Inflammatory macrophage treated with lipopolysaccharide for 4 hours (primary cell): ENCODE measurements around the gene TMEM132D.

ENCODE experiments used
- DNase-seq: peaks from one replicate; pipeline ENCODE4 v3.0.0-alpha.2; 2020

Gene TMEM132D

DNA sequence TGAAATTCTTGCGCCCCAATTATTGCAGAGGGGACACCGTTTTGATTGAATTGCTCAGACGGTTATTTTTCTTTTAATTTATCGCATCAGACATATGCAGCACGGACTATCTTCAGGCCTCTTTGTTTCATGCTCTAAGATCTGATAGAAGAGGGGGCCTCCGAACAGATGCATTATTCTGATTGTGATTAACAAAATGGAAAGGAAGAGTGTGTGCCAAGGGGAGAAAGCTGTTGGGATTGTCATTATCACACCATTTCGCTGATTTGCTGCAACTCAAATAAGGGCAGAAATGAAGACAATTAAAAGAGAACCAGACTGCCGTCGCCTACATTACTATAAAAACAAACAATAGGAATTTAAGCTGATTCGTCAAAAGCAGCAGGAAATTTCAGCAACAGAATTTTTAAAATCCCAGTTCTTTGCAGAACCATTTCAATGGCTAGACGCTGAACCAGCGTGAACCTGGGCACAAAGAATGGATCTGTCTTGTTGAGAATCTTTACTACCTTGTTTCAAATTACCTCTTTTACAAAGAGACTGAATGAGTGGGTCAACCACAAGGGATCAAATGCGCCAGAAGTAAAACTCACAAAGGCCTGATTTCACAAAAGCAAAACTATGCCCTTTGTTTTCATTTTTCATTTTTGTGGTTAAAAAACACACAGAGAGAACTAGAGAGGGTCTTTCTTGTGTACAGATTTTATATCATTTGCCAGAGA, 30.6 kb downstream of the TMEM132D start:
- no peak for DNase-seq

DNA sequence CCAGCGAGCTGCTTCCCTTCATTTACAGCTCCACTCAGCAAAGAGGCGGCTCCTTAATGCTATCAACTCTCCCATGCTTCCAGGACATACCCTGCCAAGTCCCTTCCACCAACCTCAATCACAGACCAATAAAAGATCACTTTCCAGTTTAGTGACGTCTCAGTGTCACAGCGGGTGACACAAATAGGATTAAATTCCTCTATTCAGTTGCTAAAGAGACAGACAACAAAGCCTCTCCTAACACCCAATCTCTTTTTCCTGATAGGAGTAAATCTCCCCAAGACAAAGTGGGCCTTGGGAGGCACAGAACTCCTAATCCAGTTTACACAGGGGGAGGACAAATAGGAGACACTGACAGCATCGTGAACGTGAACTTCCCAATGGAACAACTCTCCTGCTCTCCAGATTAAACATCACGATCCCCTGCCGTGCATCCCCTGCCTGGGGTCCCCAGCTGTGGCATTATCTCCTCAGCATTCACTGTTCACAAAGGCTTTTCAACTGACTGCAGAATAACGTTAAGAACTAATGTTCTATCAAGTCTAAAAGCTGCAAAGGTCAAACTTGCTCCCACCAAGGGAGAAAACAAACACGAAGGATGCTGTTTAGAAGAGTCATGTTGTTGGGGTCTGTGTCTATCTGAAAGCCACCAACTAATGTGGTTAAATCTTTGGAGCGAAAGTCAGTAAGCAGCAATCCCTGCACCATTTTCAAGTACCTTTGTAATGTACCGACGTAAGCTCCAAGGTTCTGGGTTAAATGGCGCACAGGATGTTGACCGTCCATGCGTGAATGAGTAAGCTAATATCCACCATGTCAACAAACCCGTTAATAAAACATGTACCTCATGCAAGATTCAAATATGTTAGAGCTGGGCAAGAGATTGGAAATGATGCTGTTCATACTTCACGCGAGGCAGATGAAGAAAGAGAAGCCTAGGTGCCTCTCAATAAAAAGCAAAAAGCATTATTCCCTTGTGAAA, 31.5 kb downstream of the TMEM132D start:
- DNase-seq: no peak

DNA sequence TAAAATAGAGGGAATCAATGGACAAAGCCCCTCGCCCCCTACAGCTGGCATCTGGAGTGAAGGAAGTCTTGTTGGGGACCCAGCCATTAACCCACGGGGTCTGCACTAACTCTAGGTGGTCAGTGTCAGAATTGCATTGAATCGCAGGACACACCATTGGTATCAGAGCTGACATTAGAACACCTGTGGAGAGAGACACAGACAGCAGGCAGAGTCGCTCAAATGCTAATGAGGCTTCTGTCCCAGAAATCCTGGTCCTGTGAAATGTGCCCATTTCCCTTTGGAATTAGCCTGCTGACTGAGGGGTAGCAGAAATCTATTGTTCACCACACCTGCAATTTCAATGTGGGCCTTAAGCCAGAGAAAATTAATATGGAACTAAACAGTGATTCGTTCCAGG, 33.0 kb downstream of the TMEM132D start:
- DNase-seq: no peak

DNA sequence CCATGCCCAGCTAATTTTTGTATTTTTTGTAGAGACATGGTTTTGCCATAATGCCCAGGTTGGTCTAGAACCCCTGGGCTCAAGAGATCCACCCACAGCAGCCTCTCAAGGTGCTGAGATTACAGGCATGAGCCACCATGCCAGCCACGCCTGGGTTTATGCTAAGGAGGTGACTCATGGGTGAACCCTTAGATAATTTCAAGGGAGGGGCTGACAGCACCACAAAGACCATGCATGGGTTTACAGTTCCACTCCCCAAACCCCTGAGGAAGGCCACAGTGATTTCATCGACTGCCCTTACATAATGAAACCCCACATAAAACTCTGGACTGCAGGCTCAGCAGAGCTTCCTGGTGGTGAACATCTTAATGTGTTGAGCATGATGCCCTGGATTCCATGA, 33.7 kb downstream of the TMEM132D start:
- DNase-seq: no peak

DNA sequence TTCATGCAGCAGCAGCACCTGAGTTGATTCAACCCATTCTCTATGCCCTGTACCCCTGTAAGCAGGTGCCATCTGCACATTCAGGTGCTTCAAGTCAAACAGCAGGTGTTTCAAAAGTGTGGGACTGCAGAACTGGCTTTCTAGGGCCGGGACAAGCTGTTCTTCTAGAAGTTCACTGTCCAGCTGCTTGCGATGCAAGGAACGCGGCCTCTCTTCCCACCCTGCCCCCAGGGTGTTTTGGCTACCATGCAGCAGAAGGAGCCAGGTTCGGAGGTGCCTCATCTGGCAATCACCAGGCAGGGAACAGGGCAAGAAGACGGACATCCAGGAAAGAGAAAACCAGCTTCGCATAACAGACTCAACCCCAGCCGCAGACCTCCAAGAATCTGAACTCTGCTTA, 35.2 kb downstream of the TMEM132D start:
- DNase-seq: no peak

DNA sequence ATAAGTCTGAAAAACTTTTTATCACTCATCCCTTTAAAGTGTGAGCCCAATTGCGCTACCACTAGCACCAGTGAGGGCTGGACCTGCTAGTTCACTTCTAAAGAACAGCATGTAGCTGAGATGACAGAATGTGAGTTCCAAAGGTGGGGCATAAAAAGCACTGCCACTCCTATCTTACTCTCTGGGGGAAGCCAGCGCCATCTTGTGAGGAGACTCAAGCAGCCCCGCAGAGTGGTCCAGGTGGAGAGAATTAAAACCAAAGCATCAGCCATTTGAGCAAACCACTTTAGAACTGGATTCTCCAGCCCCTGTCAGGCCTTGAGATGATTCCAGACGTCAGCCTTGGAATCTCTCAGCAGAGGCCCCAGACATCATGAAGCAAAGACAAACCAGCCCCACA, 39.9 kb downstream of the TMEM132D start:
- no peak for DNase-seq

DNA sequence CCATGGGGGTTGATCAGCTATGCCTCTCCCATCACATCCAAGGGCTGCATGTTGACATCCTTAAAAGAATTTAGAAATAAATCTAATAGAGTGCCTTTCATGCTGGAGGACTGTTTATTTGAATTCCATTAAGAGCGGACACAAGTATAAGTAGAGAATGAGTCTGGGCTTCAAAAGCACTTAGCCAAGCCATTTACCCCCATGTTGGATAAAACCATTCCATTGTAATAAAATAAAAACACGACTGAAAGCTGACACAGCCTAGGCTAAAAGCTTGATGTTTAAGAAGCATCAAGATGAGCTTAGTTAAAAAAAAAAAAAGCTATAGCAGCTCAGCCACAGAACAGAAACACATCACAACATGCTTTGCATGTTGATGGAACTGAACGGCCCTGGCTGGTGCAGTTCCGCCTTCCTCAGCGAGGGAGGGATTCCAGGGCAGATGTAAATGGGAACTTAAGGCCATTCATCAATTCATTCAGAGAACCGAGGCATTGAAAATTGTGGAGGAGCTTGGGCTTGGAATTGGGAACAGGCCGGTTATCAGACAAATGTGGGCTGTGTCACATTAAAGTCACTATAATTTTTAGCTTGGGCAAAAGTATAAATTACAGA, 41.2 kb downstream of the TMEM132D start:
- no peak for DNase-seq

DNA sequence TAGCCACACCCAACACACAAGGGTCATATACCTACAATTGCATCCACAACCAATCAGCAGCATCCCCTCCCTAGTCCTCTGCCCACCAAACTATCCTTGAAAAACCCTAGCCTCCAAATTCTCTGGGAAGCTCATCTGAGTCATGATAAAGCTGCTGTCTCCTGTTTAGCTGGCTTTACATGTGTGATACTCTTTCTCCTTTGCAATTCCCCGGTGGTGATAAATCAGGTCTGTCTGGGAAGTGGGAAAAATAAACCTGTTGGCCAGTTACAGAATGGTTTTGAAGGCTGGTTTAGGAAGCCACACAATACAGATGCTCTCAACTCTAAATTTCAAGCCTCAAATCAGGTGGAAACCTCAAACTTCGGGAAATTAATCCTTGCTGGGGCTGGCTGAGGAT, 41.9 kb downstream of the TMEM132D start:
- no peak for DNase-seq

DNA sequence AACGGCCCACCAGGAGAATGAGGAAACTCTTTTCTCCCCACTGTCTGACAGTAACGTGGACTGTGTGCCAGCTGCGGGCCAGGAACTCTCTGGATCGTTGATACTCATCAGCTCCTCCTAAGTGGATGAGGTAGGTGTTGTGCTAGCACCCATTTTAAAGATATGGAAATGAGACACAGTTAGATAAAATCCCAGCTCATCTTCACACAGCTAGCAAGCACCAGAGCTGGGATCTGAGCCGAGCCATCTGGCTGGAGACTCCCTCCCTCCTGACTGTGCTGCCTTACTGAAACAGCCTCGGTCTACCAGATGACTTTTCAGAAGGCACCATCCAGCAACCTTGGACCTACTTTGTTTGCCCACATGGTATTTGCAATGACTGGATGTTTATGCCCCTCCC, 49.2 kb downstream of the TMEM132D start:
- DNase-seq: no peak

DNA sequence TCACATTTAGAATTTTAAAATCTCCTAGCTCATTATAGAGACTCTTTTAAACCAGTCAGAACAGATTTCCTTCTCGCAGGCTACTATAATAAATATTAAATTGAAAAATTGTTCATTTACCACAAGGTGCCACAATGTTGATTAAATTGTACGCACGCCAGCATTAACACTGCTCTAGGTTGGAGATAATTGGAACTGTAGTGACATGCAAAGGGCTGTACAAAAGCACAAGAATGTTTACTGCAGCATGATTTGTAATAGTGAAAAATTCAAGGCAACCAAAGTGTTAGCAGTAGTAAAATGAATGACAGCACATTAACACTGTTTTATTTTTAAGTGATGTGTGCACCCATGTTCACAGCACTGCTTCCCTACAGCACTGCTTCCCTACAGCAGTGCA, 52.5 kb downstream of the TMEM132D start:
- DNase-seq: no peak

DNA sequence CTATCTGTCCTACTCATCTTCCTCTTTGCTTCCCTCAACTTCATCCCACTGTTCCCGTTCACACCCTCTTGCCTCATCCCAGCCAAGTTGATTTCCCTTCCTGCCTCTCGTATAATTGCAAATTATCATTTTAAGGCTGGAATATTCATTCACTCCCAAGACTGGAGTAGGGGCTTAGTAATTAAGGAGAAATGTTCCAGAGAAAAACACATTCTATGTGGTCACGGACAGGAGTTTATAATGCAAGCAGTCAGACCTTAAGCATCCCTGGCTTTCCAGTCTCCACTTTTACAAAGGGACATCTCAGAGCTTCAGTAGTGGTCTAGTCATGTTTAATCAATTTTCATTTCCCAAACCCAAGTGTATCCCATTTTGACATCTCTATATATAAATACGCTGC, 54.9 kb downstream of the TMEM132D start:
- DNase-seq: no peak

DNA sequence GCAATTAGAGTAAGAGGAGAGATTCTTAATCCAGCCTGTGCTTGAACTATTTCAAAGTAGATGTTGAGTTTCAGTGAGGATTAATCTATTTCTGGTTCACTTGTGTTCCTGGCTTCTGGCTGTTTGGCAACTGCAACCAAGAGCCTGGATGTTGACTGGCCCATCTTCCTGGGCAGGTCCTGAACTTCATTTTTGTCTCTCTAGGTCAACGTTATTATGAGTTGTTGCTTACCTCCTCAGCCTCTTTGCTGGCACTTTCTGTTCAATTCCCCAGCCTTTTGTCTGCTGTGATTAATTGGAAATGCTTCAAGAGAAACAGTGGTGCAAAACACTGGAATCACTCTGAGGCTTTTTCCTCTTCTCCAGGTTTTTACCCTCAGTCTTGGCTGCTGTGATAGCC, 56.8 kb downstream of the TMEM132D start:
- no peak for DNase-seq

DNA sequence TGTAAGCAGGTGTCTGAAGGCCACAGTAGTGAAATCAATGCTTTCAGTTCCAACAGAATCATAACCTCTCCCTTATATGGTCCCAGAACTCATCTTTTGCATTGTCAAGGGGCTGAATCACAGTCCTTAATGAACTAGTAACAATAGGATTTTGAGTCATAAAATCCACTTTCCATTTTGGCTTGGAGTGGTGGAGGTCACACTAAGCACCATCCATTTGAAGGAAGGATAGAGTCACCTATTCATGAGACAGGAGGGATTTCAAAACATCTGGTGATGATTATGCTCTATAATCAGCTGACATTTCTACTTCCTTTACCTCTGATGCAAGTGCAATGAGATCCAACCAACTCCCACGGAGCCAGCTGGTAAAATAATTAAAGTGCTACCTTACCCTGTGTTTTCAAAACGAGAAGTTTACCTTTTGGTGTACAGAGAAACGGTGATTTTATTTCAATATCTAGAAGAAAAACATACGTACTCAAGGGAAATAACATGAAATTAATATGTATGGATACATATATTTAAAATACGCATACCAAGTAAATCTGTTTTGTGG, 59.1 kb downstream of the TMEM132D start:
- no peak for DNase-seq

DNA sequence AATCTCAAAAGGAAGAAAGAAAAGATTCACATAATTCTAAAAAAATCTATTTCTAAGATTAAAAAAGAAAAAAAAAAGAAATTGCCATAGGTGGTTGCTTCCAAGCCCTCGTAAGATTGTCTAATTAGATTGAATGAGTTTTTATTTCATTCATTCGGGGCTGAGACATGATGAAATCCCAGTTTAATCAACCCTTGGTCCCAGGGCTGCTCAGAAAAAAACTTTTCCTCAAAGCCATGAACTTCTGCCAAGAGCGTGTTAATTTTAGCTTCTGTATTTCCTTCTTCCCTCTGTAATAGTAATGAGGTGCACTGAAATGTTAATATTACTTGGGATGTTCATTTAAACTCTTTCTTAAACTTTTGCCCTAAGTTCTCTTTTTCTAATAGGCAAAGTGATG, 62.6 kb downstream of the TMEM132D start:
- no peak for DNase-seq

DNA sequence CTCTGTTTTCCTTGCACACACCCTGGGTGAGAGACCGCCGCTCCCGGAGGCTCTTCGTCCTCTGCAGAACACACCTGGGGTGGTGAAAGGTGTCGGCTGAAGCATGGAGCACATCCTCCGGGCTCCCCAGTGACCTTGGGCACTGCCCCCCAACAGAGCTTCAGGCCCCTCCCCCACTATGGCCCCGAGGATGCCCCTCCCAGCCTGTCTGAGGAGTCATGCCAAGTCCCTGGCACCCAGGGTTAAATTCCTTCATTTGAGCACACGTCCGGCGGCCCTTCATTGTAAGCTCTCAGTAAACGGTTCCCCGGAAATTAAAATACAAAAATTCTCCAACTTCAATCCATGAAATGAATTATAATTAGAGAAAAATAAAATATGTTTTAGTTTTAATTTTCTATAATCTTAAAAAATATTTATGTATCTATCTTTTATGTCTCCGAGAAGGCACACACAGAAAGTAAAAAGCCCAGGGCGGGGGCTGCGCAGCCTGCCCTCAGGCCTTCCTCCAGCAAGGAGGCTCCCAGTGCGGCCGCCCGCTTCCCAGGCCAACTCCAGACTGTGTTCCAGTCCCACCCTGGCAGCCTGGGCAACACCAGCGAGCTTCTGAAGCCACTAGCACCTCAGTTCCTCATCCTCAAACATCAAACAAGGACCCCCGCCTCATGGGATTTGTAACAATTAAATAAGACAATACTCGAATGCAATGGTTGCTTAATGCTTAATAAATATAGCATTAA, 63.5 kb downstream of the TMEM132D start:
- DNase-seq: no peak

DNA sequence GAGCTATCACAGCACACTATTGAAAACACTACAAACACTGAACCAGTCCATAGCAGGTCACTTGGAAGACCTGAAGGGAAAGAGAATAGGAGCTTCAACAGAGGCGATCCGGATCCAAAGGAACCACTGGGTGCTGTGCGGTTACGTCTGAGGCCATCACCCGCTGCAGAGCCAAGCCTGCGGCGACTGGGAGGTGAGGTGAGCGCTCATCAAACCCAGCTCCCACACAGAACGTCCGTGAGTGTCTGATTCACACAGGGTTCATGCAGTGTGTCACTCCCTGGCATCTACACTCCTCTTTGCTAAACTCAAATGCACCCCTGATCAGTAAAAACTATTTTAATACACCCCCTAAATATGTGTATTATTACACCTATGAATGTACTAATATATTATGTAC, 64.1 kb downstream of the TMEM132D start:
- no peak for DNase-seq

DNA sequence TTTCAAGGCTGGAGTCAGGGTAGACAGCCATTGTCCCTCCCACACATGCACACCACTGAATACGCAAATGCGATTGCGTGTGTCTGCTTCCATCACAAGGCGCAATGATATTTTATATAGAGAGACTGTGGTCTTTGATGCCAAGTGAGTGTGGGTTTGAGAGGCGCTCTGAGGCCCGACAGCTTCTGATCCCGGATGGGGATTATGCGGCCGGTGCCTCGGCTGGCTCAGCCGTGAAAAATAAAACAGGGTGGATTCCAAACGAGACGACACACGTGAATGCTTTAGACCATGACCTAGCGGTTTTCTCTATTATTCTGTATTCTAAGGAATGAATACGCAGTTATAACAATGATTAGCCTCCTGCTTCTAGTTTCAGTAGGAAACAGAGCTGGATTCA, 72.5 kb downstream of the TMEM132D start:
- DNase-seq: no peak

DNA sequence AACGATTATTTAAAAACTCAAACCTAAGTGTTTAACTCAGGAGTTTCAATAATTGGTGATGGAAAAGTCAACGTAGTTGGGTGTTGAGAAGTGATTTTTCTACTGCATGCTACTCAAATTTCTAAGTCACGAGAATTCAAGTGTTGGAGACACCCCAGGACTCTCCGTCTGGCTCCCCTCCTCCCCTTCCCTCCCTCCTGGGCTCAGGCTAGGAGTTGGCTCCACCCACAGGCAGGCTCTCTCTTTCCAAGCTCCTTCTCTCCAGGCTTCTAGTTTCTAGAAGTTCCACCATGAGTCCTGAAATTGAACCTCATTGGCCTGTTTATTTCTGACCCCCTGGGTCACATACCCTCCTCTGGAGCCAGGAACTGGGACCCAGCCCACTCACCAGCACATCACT, 73.0 kb downstream of the TMEM132D start:
- DNase-seq: no peak

DNA sequence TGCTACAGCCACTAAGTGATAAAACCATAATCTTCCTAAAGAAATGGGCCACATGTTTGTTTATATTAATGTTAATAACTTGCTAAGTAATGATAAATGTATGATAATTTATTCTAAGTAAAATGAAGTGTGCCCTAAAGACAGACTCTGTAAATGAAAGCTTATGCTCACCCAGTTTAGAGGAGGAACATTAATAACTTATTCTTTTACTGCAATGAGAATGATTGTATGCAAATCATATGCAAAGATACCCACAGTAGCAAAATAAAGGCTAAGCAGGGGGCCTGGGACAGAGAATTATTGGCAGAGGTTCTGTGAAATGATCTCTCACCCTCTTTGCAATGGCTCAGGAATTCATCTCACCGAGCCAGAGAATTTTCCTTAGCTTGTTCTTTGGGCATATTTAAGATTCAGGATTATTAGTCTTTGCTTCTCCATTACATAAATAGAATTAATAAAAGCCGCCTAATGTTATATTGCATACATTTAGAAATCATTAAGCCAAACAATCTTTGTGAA, 75.9 kb downstream of the TMEM132D start:
- no peak for DNase-seq

DNA sequence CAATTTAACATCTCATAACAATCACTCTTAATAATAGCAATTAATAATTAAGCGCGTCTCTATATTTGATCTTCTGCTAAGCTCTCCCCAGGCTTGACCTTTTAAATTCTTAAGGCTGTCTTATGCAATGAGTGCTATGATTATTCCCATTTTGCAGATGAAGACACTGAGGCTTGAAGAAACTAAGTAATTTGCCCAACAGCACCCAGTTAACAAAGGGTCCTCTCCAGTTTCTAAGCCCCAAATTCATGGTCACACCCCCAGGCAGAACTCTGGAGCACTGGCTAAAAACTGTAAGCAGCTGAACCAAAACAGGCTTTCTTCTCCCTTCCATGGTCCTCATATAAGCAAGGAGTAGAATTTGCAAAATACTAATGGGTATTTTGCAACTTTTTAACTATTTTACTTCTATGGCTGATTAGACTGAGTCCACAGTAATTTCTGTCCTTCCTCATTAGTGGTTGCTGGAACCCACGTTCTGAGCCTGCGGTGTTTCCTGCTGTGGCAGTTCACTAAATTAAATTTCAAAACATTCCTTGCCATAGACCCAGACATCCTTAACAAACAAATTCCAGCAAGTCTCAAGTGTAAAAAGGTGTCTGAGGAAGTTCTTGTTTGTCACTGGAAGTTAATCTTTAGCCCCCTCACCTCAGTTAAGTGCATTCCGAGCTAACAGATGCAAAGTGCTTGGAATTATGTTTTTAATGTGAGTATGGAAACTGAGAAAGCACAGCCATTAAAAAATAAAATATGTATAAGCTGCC, 76.5 kb downstream of the TMEM132D start:
- no peak for DNase-seq

DNA sequence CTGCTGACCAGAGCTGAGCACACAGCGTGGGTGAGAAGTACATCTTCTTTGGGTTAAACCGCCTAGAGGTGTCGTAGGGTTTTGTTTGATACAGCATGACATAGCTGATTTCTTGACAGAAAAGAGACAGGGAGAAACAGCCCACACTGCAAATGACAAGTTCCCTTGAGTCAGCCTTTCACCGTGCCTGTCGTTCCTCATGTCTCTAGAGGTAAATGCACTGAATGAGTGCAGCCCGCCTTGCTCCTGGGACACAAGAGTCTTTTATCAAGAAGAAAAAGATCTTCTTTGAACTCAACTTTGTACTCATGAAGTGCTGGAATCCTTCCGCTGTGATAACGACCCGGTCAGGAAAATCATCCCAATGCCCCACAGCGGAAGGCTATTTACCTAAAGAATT, 77.6 kb downstream of the TMEM132D start:
- no peak for DNase-seq

DNA sequence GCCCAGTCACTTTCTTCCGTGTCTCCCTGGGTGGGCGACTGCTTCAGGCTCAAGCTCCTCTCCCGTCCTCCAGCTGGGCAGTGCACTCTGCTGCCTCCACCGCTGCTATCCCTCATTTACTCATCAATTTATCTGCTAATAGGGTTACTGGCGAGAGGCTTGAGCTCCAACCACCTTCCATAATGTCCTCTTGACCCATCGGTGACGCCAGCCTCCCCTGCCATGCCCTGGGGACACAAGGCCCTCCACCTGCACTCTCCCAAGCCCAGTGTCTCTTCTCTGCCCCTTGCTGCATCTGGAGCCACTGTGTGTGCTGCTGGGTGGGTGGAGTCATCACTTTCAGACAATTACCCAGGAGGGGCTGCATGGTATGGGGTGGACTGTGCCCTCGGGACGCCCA, 78.5 kb downstream of the TMEM132D start:
- DNase-seq: no peak
